NCI-H146 (cell line): ENCODE results near the gene XK.
A peak's percentile ranks its signal among the peaks of the same experiment; 100 is the strongest.
"Not testable (repeated sequence)": the region's sequence is repeated elsewhere in the genome, so short reads cannot be mapped to it uniquely, and the experiment has no call there.

ENCODE experiments used
- DNase-seq: peaks from one replicate; lab custom pipeline; 2025; lab: John Stamatoyannopoulos, UW

Gene XK

DNA sequence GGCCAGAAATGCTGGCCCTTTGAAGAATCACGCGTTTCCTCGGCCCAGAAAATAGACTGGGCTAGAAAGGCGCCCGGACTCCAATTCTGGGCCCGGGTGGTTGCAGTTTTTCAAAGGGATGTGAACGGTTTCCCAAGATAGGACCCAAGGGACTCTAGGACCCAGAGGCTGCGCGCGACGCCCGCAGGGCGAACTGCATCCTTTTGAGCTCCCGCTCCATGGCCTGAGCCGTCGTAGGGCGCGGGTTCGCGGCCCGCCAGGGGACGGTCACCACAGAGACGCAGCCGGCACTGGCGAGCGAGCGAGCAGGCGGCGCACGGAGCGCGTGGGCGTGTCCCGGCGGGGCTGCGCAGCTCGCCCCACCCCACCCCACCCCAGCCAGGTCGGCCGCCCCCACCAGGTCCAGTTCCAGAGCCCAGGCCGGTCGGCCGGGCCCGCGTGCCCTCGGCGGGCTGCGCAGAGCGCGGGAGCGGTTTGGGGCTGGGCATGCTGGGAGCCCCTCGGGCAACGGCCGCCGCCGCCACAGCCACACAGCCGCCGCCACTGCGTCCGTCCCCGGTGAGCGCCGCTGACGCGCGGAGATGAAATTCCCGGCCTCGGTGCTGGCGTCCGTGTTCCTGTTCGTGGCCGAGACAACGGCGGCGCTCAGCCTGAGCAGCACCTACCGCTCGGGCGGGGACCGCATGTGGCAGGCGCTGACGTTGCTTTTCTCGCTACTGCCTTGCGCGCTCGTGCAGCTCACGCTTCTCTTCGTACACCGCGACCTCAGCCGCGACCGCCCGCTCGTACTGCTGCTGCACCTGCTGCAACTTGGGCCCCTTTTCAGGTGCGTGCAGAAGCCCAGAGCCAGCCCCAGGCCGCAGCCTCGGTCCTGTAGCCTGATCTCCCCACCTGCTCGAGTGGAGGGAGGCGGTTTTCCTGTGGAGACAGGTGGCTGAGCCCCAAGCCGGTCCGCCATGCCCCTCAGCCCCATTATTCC is at the start of gene XK:
XK (plus strand) TSS at position 411 of the 979 bp plus-strand sequence; CDS start at position 582, 171 bp downstream.
- DNase-seq = peak; percentile 32

DNA sequence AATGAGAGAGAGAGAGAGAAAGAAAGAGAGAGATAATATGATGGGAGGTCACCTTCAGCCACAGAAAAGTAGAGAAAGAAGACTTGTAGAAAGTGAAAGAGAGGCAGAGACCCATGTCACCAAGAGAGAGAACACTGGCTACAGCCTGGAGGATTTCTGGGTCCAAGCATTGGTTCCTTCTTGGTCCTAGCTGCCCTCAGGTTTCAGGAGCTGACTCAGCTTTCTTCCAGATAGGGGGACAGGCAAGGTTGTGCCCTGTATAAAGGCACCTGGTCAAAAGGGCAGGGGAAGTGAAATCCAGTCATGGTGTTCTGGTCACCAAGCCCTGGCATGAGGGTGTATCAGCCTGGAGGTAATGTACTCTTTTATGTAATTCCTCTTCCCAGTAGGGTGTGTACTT is 47.5 kb upstream of the XK start:
- no peak for DNase-seq

- DNase-seq = no peak
These were observed 45.4 kb upstream of the XK start for GRCh38 chrX:37640142-37640541.

DNA sequence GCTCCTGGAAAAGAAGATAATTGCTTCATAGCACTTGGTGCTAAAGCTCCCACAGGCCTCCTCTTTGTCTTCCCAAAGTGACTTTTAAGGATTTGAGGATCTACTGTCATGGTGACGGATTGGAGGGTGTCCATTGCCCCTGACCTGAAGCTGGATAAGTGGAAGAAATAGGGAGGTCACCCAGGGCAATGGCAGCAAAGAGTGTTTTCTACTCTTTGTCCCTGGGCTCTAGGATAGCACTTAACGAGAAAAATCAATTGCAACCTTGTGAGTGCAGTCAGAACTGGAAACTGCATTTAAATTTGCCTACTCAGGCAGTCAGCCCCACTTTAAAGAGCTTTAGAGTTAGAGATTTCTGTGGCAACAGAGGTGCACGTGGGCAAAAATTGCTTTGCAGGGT is 43.7 kb upstream of the XK start:
- no peak for DNase-seq

DNA sequence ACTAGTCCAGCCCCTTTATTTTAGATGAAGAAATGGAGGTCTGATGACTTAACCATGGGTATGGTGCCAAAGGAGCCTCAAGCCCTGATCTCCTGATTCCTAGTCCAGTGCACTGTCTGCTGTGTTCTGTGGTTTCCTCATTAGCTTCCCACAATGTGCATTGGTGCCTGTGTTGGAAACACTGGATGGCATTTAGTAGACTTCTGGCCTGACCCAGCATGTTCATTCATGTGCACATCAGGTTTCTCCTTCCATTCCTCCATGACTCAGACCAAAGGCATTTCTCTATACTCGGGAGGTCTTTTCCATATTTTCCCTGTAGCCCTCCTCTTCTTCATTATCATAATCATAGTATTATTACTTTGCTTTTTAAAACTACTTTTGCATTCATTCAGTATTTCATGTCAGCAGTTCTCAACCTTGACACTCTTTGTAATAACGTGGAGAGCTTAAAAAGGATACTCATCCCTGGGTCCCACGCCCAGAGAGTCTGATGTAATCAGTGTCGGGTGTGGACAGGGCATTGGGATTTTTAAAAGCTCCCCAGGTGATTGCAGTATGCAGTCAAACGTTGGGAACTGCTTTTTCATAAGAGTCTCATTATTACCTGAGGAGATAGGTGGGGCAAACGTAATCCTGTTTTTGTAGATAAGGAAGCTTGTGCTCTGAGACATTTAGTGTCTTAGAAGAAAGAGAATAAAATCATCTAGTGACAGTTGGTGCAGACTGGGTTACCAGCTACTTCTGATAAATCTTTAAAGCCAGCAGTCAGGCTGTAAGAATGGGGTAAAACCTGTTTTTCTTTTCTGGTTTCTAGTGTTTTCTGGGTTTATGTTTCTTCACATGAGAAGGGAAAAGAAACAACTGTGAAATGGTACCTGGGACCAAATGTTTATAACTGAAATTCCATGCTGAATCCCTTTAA is 40.9 kb upstream of the XK start:
- DNase-seq = no peak

GRCh38 chrX:37646254-37646653 is 39.3 kb upstream of the XK start:
- DNase-seq = no peak

- not testable (repeated sequence) for DNase-seq
These were observed 34.7 kb upstream of the XK start for GRCh38 chrX:37650879-37651278.

DNA sequence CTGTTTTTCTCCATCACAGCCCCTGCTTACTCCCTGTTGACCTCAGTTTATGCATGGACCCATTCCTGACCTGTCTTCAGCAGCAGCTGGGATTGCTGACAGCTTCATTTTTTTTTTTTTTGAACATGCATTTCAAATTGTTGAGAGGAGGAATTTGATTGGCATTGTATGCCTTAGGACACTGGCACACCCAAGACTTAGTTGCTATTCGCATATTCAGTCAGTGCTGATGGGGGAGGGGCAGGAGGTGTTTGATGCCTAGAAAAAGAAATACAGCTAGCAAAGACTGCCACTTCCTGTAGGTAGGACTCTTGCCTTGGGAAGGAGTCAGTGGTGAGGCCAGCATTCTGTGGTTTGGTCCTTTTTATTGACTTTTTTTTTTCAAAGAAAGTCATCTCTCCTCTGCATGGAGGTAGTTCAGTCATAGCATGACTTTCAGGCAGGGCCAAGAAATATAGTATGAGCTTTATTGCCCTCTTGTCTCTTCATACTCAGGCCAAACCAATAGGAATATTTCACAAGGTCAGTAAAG is 33.6 kb upstream of the XK start:
- no peak for DNase-seq

DNA sequence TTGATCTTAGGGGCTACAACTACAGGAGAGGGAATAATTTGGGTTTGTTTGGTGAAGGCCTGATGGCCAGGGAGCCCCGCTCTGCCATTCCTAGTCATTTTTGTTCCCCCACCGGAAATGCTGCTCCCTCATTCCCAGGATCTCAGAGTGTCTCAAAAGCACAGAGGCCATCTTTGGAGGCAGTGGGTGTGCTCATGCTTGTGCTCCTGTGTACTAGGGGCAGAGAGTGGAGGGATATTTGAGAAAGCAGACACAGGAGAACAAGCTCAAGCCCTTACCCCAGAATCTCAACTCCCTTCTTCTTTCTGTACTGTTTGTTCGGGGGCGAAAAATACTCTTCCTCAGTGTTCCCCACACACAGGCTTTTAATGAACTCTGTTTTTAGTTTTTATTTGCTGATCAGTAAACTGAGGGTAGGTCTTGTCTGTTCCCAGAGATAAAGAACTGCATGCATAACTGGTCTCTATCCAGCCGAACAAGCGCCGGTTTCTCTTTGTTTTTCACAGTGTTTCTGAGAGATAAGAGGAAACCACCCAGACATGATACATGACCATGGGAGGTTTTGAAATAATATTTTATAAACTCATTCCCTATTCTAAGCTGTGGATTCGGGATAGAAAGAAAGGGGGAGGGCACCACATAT is 32.9 kb upstream of the XK start:
- DNase-seq = no peak

GRCh38 chrX:37653397-37654085 is 32.0 kb upstream of the XK start:
- DNase-seq = no peak

DNA sequence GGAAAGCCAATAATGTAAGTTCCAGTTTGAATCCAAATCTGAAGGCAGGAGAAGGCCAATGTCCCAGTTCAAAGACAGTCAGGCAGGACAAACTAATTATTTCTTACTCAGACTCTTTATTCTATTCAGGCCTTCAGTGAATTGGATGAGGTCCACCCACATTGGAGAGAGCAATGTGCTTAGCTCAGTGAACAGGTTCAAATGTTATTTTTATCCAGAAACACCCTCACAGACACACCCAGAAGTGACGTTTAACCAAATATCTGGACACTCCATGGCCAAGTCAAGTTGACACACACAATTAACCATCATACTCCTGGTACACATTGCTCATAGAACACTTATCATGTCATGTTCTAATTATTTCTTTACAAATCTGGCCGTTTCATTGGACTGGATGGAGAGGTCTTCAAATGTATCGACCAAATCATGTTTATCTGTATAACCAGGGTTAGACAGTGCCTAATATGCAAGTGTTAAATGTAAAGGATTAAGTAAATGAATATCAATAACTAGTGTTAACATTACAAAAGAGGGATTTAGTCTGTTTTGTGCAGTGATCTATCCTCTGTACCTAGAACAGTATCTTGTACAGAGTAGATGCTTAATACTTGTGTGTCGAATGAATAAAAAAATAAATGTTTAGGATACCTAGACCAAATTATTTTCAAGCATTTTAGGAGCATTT is 27.1 kb upstream of the XK start:
- DNase-seq = no peak

DNA sequence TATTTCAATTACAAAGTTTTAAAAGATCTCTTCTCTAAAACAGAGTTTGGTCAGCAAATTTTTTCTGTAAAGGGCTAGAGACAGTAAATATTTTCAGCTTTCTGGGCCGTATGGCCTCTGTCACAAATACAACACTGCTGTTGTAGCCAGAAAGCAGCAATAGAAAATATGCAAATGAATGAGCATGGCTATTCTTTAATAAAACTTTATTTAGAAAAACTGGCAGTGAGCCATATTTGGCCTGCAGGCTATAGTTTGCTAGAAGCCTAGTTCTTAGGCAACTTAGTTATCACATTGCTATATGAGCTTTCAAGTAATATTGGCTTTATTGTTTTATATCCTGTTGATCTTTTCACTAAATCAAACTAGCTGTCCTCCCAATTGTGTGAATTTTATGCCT is 26.5 kb upstream of the XK start:
- no peak for DNase-seq

- DNase-seq = no peak
These were observed 23.4 kb upstream of the XK start for GRCh38 chrX:37662181-37662580.

DNA sequence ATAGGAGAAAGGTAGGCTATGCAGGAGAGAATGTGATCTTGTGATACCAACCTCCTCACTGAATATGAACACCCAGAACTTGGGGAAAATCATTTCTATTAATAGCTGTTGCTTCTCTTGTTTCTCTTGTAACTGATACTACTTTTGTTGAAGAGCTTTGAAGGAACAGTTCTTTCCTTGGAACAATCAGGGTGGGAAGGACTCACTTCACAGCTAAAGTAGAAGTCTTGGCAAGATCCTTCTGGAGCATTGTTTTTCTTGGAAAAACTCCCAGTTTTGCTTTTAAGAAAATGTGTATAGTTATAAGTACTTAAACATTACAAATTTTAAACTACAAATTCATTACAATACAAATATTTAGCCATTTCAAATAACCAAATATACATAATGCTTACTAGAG is 19.1 kb upstream of the XK start:
- no peak for DNase-seq

- no peak for DNase-seq
These were observed 18.4 kb upstream of the XK start for GRCh38 chrX:37667141-37667540.

- no peak for DNase-seq
These were observed 13.0 kb upstream of the XK start for GRCh38 chrX:37672563-37672962.

DNA sequence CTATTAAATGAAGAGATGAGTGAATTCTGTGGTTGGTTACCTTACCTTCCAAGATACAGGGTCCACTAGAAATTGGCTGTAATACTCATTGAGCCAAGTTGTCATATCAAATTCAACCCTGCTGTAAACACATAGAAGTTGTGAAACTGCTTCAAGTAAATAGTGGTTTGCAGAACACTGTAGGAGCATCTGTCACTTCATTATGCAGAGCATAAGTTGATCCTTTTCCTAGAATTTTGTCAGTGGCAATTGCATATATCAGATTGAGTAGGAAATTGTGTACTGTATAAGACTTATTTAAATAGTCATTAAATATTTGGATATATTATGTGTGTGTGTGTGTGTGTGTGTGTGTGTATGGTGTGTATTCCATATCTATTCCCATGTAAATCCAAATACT is 8.8 kb upstream of the XK start:
- no peak for DNase-seq

- no peak for DNase-seq
These were observed 8.3 kb upstream of the XK start for GRCh38 chrX:37677243-37677642.

GRCh38 chrX:37677765-37678164 is 7.8 kb upstream of the XK start:
- DNase-seq = no peak

DNA sequence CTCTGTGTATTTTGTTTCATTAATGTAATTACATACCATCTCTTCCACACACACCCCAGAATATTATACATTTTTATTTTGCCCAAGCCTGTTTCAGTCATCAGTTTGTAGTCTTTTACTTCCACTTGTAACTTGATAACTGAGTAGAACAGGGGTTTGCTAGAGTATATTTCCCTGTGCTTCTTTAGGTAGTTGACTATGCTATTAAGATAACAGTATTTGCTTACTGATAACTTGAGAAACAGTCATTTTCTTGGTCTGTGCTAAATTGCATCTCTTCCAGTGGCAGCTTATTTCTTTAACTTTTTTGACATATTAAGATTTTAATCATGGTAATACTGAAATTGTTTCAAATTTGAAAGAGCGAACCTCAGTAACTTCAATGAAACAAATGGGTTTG is 7.0 kb upstream of the XK start:
- DNase-seq = no peak

- DNase-seq = no peak
These were observed 6.4 kb upstream of the XK start for GRCh38 chrX:37679230-37679629.
